K562 (cell line): ENCODE data around the gene NUP205. TPM values are rescaled to one million over a fixed set of nuclear protein-coding genes. Genes with fewer than 3 reads are reported as not detected.

Experiments
- ATAC-seq: fragments of 200-7000 bp; cut with Tn5 transposase; 3 replicates; pipeline ENCODE4 v1.9.1; 2020; ENCODE audit warnings: moderate library complexity
- BruUV-seq: library from RNA; stranded (reverse); fragments of 400-500 nt; replicated peaks from 2 replicates; lab custom pipeline; 2021; lab: Mats Ljungman, UMichigan
- CTCF ChIA-PET: fragments of 300-600 bp; formaldehyde crosslinking; extraction: SDS; loops from one replicate; lab custom pipeline; 2021; ENCODE audit warnings: low intra/inter-chr PET ratio; lab: Yijun Ruan, JAX
- POLR2A ChIA-PET: fragments of 300-600, 350-650 bp; sonication (Branson Sonifier 250); formaldehyde crosslinking; extraction: SDS; loops from one replicate; lab custom pipeline; 2021; ENCODE audit warnings: antibody characterized with exemption, inconsistent platforms; lab: Yijun Ruan, JAX
- DNase-seq, 4 experiments: peaks; one replicate each; pipeline versions ENCODE4 v3.0.0 to v3.0.0-alpha.2; 2011 to 2018; ENCODE audit warnings: low spot score in 3 of 4, mixed read lengths in 3 of 4; ENCODE audit errors: extremely low read depth in 1 of 4
- FAIRE-seq: peaks from 2 replicates; lab custom pipeline; 2011; peaks lifted over from hg19 to GRCh38; lab: Jason Lieb, UNC
- H2AFZ ChIP-seq: 2 replicates; pipeline ENCODE4 v1.6.0; 2011; ENCODE audit warnings: low read depth, low read length, control low read depth, inconsistent platforms
- H3K27ac ChIP-seq: fragments of 200-600 bp; 3 replicates; pipeline ENCODE4 v1.8.0; 2011; ENCODE audit warnings: low read depth, mild to moderate bottlenecking, control low read depth, inconsistent platforms, low read length, moderate library complexity, mixed read lengths; ENCODE audit errors: extremely low read depth
- H3K27me3 ChIP-seq, 2 experiments: fragments of 300-600 bp in 1 of 2; 2 replicates in 1 of 2; 3 replicates in 1 of 2; pipeline versions ENCODE4 v1.6.0 to v1.8.0; 2011; ENCODE audit warnings: inconsistent platforms in 2 of 2, low read length in 2 of 2, mild to moderate bottlenecking in 1 of 2, mixed read lengths in 1 of 2, moderate library complexity in 1 of 2; ENCODE audit not compliant: control insufficient read depth in 2 of 2, insufficient read depth in 2 of 2
- H3K36me3 ChIP-seq: fragments of 300-600 bp; 3 replicates; pipeline ENCODE4 v1.8.0; 2011; ENCODE audit warnings: mild to moderate bottlenecking, low read length, inconsistent platforms; ENCODE audit not compliant: control insufficient read depth, insufficient read depth
- H3K4me1 ChIP-seq, 2 experiments: fragments of 200-600 bp in 1 of 2; replicated peaks in 1 of 2; 2 replicates in 1 of 2; 3 replicates in 1 of 2; pipeline versions ENCODE4 v1.5.1 to v1.8.0; 2011; ENCODE audit warnings: inconsistent platforms in 2 of 2, low read length in 2 of 2, mild to moderate bottlenecking in 1 of 2, mixed read lengths in 1 of 2, moderate library complexity in 1 of 2; ENCODE audit not compliant: control insufficient read depth in 2 of 2, insufficient read depth in 2 of 2
- H3K4me2 ChIP-seq: 2 replicates; pipeline ENCODE4 v1.6.1; 2011; ENCODE audit warnings: low read length, control low read depth, inconsistent platforms, mixed read lengths; ENCODE audit not compliant: insufficient read depth
- H3K4me3 ChIP-seq: fragments of 200-600 bp; sonication (generic), shearing (Covaris generic); 2 replicates; pipeline ENCODE4 v1.5.1; 2016; ENCODE audit warnings: control low read depth, inconsistent platforms
- H3K79me2 ChIP-seq: fragments of 200-600 bp; 3 replicates; pipeline ENCODE4 v1.8.0; 2011; ENCODE audit warnings: low read length, inconsistent platforms; ENCODE audit not compliant: control insufficient read depth, insufficient read depth
- H3K9ac ChIP-seq, 2 experiments: 2 replicates each; pipeline versions ENCODE4 v1.6.0 to v1.6.1; 2011; ENCODE audit warnings: low read depth in 2 of 2, low read length in 2 of 2, control low read depth in 1 of 2, inconsistent platforms in 1 of 2, mild to moderate bottlenecking in 1 of 2, mixed read lengths in 1 of 2; ENCODE audit not compliant: insufficient read depth in 1 of 2
- H3K9me1 ChIP-seq: one replicate; pipeline ENCODE4 v1.6.0; 2011; ENCODE audit warnings: inconsistent platforms, mild to moderate bottlenecking, low read length, moderate library complexity; ENCODE audit not compliant: control insufficient read depth, insufficient read depth
- H3K9me3 ChIP-seq: replicated peaks from 2 replicates; pipeline ENCODE4 v1.5.1; 2011; ENCODE audit warnings: low read depth, low read length, inconsistent platforms; ENCODE audit not compliant: control insufficient read depth, insufficient read depth
- H4K20me1 ChIP-seq: replicated peaks from 2 replicates; pipeline ENCODE4 v1.6.1; 2011; ENCODE audit warnings: low read length, inconsistent platforms, mixed read lengths; ENCODE audit not compliant: control insufficient read depth, insufficient read depth
- ADNP ChIP-seq: fragments of 200-800 bp; sonication (Bioruptor generic); IDR thresholded peaks from 2 replicates; pipeline ENCODE4 v1.6.1; 2016; ENCODE audit warnings: missing genetic modification characterization, missing compliant biosample characterization
- MLX ChIP-seq, 2 experiments: fragments of 450-650 bp in 1 of 2; sonication (generic) in 1 of 2; formaldehyde crosslinking; conservative IDR thresholded peaks; 2 replicates each; pipeline versions ENCODE4 v1.4.0 to v1.8.1; 2020 to 2022; ENCODE audit warnings: mild to moderate bottlenecking in 1 of 2, missing genetic modification reagents in 1 of 2
- TAF15 ChIP-seq: fragments of 200-400 bp; formaldehyde crosslinking; IDR thresholded peaks from 2 replicates; pipeline ENCODE4 v1.6.1; 2017; ENCODE audit warnings: mild to moderate bottlenecking, low read depth, low read length, moderate library complexity
- TEAD2 ChIP-seq: fragments of 450-650 bp; IDR thresholded peaks from 2 replicates; pipeline ENCODE4 v1.6.1; 2016; ENCODE audit warnings: missing genetic modification characterization, control low read depth, missing compliant biosample characterization
- ZNF165 ChIP-seq: fragments of 250-450 bp; sonication (Bioruptor Pico); IDR thresholded peaks from 2 replicates; pipeline ENCODE4 v1.4.0; 2020; ENCODE audit warnings: borderline replicate concordance
- WGBS: fragments of 100-300 bp; shearing (Covaris generic); methylation state at CpG from one replicate; pipeline ENCODE4 v1.1.6; 2016; ENCODE audit warnings: low coverage, mixed read lengths; ENCODE audit not compliant: insufficient coverage; ENCODE audit errors: missing lambda C conversion rate; 5-methylcytosine and 5-hydroxymethylcytosine counted together
- in situ Hi-C: fragments of 300-500 bp; cut with MboI; formaldehyde crosslinking; loops from 4 replicates; pipeline ENCODE4 v1.15.0; 2018; ENCODE audit warnings: inconsistent platforms, mixed read lengths
- intact Hi-C: fragments of 100-400 bp; cut with micrococcal nuclease; formaldehyde crosslinking; loops from 2 replicates; pipeline ENCODE4 v1.14.2; 2022
- polyA plus RNA-seq, 8 experiments: library from polyadenylated mRNA; depleted of rRNA in 4 of 8; stranded (reverse) in 5 of 8; unstranded in 3 of 8; fragments of >200 nt; fragmentation: Nextera tagmentation in 2 of 8; fragmentation: Illumina TruSeq in 1 of 8; extraction: Ambion mirVana in 2 of 8; extraction: Trizol in 1 of 8; gene quantifications; 2 replicates each; pipeline versions ENCODE4 v1.2.1 to v1.2.3, GENCODE V29; 2011 to 2014; ENCODE audit warnings: inconsistent platforms in 1 of 8, missing spikeins in 1 of 8
- total RNA-seq, 7 experiments: library from RNA; depleted of rRNA in 6 of 7; stranded (reverse); fragments of >200 nt in 6 of 7; fragmentation: Illumina TruSeq in 2 of 7; extraction: Trizol in 2 of 7; gene quantifications; 2 replicates each; pipeline versions ENCODE4 v1.2.1 to v1.2.3, GENCODE V29; 2011 to 2021; ENCODE audit warnings: low replicate concordance in 1 of 7
- TF ChIP-seq, protein P1 (sequence below), 2 experiments: IDR thresholded peaks; 2 replicates each; pipeline ENCODE4 v1.6.1; 2011; ENCODE audit warnings: borderline replicate concordance in 1 of 2, control low read depth in 1 of 2, low read depth in 1 of 2, low read length in 1 of 2, mild to moderate bottlenecking in 1 of 2, mixed read lengths in 1 of 2, moderate library complexity in 1 of 2; ENCODE audit not compliant: insufficient read depth in 1 of 2, insufficient read length in 1 of 2, poor library complexity in 1 of 2, severe bottlenecking in 1 of 2; ENCODE audit errors: extremely low read depth in 1 of 2
- TF ChIP-seq, protein P2 (sequence below): IDR thresholded peaks from 3 replicates; pipeline ENCODE4 v1.6.1; 2011; ENCODE audit warnings: borderline replicate concordance, mild to moderate bottlenecking; ENCODE audit not compliant: insufficient read length, insufficient read depth
- TF ChIP-seq, protein P3 (sequence below): sonication (generic); formaldehyde crosslinking; IDR thresholded peaks from 2 replicates; pipeline ENCODE4 v1.8.1; 2022; ENCODE audit warnings: missing genetic modification reagents
- TF ChIP-seq, protein P4 (sequence below): fragments of 450-650 bp; IDR thresholded peaks from 2 replicates; pipeline ENCODE4 v1.6.1; 2016

The NUP205 gene
- total and polyA plus RNA-seq, 9 of the 15 experiments (the other 6 are each of a cell fraction or from before 2014, with no cell fraction given): 101 to 282 (median 193) TPM

GRCh38 chr7:135597181-135597925, 39.6 kb downstream of the NUP205 start (continued):
- no peak for TF ChIP-seq ZNF165 (CRISPR knock-in tag)
- TF ChIP-seq, protein P1, sequence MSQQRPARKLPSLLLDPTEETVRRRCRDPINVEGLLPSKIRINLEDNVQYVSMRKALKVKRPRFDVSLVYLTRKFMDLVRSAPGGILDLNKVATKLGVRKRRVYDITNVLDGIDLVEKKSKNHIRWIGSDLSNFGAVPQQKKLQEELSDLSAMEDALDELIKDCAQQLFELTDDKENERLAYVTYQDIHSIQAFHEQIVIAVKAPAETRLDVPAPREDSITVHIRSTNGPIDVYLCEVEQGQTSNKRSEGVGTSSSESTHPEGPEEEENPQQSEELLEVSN (IDR thresholded peaks at IDR 0.05; ENCODE audit: borderline replicate concordance in 1 of 2, extremely low read depth in 1 of 2, insufficient read depth in 1 of 2, insufficient read length in 1 of 2, low read depth in 1 of 2, low read length in 1 of 2, poor library complexity in 1 of 2, severe bottlenecking in 1 of 2): no peak
- TF ChIP-seq, protein P2, sequence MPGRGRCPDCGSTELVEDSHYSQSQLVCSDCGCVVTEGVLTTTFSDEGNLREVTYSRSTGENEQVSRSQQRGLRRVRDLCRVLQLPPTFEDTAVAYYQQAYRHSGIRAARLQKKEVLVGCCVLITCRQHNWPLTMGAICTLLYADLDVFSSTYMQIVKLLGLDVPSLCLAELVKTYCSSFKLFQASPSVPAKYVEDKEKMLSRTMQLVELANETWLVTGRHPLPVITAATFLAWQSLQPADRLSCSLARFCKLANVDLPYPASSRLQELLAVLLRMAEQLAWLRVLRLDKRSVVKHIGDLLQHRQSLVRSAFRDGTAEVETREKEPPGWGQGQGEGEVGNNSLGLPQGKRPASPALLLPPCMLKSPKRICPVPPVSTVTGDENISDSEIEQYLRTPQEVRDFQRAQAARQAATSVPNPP: no peak
- TF ChIP-seq ADNP (tag): no peak
- TF ChIP-seq, all 486 proteins: peak for 0

DNA sequence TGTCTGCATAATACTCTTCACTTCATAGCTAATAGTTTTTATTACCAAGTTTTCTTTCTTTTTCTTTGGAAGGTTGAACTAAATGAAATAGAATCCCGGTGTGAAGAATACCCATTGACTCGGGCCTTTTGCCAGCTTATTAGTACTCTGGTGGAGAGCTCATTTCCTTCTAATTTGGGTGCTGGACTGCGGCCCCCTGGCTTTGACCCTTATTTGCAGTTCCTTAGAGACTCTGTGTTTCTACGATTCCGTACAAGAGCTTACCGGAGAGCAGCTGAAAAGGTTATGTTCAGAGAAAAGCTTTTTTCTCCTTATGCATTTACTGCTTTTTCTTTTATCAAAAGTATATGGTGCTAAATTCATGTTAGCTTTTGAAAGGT, 40.2 kb downstream of the NUP205 start:
- Histone ChIP-seq H3K9ac (no peak overlapping the region), H3K4me1 (no peaks in the 10 kb centered on the region), H3K27ac (no peak overlapping the region), H3K79me2 (no peaks in the 10 kb centered on the region), H3K9me3 (no peaks in the 10 kb centered on the region), H4K20me1 (no peaks in the 10 kb centered on the region), H3K4me2 (no peak overlapping the region), H2AFZ (no peak overlapping the region), H3K27me3 (no peaks in the 10 kb centered on the region), H3K9me1 (no peaks in the 10 kb centered on the region), H3K36me3 (peaks cover 95% of the 10 kb centered on the region), H3K4me3 (no peak overlapping the region)
- no peak for DNase-seq
- ChIA-PET POLR2A (interaction anchor here (1.5 kb wide), 1 partner anchor 29 kb away, joined by 3 read pairs; no protein-coding TSS in a partner anchor), CTCF (no interaction called here)
- FAIRE-seq: no peak
- no peak for ATAC-seq
- intact Hi-C loops (no loop called here), in situ Hi-C loops (no loop called here)
- 90% methylated on average over 6 of the region's 6 CpGs for WGBS
- no TSS peak for BruUV-seq
- TF ChIP-seq, protein P3, sequence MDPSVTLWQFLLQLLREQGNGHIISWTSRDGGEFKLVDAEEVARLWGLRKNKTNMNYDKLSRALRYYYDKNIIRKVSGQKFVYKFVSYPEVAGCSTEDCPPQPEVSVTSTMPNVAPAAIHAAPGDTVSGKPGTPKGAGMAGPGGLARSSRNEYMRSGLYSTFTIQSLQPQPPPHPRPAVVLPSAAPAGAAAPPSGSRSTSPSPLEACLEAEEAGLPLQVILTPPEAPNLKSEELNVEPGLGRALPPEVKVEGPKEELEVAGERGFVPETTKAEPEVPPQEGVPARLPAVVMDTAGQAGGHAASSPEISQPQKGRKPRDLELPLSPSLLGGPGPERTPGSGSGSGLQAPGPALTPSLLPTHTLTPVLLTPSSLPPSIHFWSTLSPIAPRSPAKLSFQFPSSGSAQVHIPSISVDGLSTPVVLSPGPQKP (CRISPR knock-in tag): no peak
- TF ChIP-seq, protein P4, sequence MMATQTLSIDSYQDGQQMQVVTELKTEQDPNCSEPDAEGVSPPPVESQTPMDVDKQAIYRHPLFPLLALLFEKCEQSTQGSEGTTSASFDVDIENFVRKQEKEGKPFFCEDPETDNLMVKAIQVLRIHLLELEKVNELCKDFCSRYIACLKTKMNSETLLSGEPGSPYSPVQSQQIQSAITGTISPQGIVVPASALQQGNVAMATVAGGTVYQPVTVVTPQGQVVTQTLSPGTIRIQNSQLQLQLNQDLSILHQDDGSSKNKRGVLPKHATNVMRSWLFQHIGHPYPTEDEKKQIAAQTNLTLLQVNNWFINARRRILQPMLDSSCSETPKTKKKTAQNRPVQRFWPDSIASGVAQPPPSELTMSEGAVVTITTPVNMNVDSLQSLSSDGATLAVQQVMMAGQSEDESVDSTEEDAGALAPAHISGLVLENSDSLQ: no peak
- no peak for TF ChIP-seq MLX (CRISPR knock-in tag; conservative IDR thresholded peaks at IDR 0.05)
- TF ChIP-seq TAF15: no peak
- TF ChIP-seq TEAD2 (tag): no peak
